Heart left ventricle (tissue), 13 donors: ENCODE results near the gene SIRPD.

ENCODE experiments used
- POLR2A ChIP-seq, 2 donors: fragments of 450-650 bp; IDR thresholded peaks; one replicate each; pipeline ENCODE4 v1.6.1; 2017; ENCODE audit warnings: antibody characterized with exemption in 2 of 2, mild to moderate bottlenecking in 2 of 2, moderate library complexity in 2 of 2
- TF ChIP-seq, protein P1 (sequence below), 12 donors: fragments of 200-600 bp; sonication (generic) in 4 of 12; IDR thresholded peaks; one replicate each; pipeline versions ENCODE4 v1.5.0 to v1.8.0; 2018 to 2022; ENCODE audit warnings: antibody characterized with exemption in 12 of 12, mild to moderate bottlenecking in 5 of 12
- donor health status: ischemic (EF 13 %, LVEDD 7.1; RV severe dilation, severe dysfunction).
- donor health status: DM: no; HTN: yes; CAD: no.
- donor health status: DM: no; HTN: no; CAD: no.
- donor health status: ischemic (EF 25% LVEDD 6.9; RV normal size, moderate dysfunction).
- donor health status: ischemic (EF 25% LVEDD 5.7; RV mildly dilated, moderate dysfunction).
- donor health status: ischemic (EF 35%, LVEDD 5.7; RV mildly dilated, moderate dysfunction).
- donor health status: nonischemic (EF 11% LVEDD 7.7; RV severe dilation, severe dysfunction).
- donor health status: DM: yes; HTN: yes; CAD: no.
- donor health status: PGD.
- donor health status: ischemic (EF 29% LVEDD 5.4; RV normal size, mild dysfunction).
- donor health status: nonischemic (EF 23%, LVEDD 6.1; RV moderate dilation, normal function).

DNA sequence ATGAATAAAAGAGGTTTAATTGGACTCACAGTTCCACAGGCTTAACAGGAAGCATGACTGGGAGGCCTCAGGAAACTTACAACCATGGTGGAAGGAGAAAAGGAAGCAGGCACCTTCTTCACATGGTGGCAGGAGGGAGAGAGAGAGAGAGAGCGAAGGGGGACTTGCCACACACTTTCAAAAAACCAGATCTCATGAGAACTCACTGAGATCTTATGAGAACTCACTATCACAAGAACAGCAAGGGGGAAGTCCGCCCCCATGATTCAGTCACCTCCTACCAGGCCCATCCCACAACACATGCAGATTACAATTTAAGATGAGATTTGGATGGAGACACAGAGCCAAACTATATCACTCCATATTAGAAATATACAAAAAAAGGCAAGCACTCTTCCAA lies 6.1 kb upstream of the SIRPD start:
- TF ChIP-seq, protein P1, sequence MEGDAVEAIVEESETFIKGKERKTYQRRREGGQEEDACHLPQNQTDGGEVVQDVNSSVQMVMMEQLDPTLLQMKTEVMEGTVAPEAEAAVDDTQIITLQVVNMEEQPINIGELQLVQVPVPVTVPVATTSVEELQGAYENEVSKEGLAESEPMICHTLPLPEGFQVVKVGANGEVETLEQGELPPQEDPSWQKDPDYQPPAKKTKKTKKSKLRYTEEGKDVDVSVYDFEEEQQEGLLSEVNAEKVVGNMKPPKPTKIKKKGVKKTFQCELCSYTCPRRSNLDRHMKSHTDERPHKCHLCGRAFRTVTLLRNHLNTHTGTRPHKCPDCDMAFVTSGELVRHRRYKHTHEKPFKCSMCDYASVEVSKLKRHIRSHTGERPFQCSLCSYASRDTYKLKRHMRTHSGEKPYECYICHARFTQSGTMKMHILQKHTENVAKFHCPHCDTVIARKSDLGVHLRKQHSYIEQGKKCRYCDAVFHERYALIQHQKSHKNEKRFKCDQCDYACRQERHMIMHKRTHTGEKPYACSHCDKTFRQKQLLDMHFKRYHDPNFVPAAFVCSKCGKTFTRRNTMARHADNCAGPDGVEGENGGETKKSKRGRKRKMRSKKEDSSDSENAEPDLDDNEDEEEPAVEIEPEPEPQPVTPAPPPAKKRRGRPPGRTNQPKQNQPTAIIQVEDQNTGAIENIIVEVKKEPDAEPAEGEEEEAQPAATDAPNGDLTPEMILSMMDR (IDR thresholded peaks at IDR 0.05): no peak
- no peak for TF ChIP-seq POLR2A (IDR thresholded peaks at IDR 0.05)
